GM19455 (cell line): ENCODE results near the gene CELF2.
"Not testable (repeated sequence)": the region's sequence is repeated elsewhere in the genome, so short reads cannot be mapped to it uniquely, and the experiment has no call there.

ENCODE experiments used
- ATAC-seq: cut with Tn5 transposase; IDR thresholded peaks from one replicate; pipeline ENCODE4 v1.9.1; 2021; ENCODE audit not compliant: unreplicated experiment

CELF2 gene

DNA sequence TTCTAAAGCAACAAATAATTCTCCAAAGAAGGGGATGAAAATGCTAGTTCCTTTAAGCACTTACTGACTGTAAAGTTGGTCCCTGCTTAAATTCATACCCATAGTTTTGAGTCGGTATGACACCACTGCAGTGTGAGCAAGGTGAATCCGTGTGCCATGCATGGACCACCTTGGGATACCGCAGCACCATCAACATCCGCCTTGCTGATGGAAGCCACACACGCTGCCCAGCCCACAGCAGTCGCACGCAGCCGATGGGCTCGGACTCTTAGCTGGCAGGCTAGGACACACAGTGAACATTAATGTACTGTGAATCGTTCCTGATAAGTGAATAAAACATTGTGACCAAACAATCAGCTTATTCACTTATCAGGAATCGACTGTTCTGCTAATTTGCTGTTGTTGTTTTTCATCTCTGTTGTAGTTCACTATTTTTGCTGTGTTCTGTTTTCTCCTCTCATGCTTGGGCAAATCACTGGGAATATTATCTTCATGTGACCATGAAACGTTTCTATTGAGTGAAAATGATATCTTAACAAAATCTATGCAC is 318.3 kb downstream of the CELF2 start:
- no peak for ATAC-seq

GRCh38 chr10:11336722-11337162 is 319.1 kb downstream of the CELF2 start:
- ATAC-seq, result no peak

- no peak for ATAC-seq
These were observed 319.8 kb downstream of the CELF2 start for GRCh38 chr10:11337516-11337915.

DNA sequence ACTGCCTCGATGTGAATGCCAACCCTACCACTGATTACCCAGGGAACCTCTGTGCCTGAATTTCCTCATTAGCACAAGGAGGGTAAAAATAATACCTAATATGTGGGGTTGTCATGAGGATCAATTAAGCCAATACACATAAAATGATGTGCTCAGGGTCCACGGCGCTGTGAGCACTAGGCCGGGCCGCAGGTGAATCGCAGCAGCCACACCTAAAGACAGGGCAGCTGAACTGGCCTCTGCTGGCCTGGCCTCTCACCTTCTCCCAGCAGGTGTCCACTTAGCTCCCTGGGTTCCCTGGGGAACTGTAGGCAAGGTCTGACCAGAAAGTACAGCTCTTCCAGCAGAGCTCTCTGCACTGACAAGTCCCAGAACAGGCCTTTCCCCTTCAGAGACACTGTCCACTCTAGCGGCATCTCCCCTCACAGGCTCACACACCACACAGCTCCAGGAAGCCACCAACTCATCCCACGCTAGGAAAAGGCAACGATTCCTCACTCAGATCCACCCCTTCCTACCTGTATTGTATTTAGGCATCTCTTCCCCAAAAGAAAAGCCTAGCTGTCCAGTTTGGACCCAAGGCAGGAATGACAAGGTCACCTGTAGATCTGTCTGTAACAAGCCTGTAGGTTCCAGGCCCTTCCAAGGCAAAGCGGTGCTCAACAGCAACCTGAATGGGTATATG is 320.6 kb downstream of the CELF2 start:
- ATAC-seq, result no peak

DNA sequence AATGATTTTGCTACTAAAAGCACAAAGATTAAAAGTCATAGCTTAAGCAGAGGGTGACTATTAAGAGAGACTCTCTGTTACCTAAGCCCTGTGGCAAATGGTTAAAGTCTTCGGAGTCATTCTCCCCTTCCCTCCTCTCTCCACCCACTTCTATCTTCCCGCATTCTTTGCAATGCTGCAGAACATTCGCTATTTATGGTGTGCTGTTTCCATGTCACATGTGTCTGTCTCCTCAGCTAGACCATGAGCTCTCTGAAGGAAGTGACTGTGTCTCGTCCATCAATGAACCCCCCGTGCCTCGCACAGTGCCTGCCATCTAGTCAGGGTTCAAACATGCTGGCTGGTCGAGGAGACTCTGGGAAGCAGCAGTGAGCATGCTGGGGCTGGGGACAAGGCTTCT is 321.3 kb downstream of the CELF2 start:
- ATAC-seq, result no peak

- no peak for ATAC-seq
These were observed 322.0 kb downstream of the CELF2 start for GRCh38 chr10:11339660-11340059.

GRCh38 chr10:11341283-11341960 is 323.8 kb downstream of the CELF2 start:
- ATAC-seq, result no peak

DNA sequence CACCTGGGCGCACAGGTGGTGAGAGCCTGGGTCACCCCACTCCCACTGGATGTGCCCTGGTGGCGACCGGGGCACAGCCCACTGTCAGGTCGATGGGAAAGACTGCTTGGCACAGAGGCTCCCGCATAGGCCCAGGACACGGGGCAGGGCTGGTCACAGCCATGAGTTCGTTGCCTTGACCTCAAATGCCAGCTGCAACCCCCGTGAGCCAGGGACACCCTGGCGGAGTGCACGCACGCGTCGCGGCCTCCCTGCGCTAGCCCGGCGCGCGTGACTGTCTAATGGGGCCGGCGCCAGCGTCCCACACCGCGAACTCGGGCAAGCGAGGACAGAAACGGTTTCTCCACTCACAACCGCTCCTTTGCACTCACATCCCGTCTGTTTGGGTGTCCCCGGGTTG is 326.4 kb downstream of the CELF2 start:
- no peak for ATAC-seq

GRCh38 chr10:11344550-11344949 is 326.9 kb downstream of the CELF2 start:
- no peak for ATAC-seq

DNA sequence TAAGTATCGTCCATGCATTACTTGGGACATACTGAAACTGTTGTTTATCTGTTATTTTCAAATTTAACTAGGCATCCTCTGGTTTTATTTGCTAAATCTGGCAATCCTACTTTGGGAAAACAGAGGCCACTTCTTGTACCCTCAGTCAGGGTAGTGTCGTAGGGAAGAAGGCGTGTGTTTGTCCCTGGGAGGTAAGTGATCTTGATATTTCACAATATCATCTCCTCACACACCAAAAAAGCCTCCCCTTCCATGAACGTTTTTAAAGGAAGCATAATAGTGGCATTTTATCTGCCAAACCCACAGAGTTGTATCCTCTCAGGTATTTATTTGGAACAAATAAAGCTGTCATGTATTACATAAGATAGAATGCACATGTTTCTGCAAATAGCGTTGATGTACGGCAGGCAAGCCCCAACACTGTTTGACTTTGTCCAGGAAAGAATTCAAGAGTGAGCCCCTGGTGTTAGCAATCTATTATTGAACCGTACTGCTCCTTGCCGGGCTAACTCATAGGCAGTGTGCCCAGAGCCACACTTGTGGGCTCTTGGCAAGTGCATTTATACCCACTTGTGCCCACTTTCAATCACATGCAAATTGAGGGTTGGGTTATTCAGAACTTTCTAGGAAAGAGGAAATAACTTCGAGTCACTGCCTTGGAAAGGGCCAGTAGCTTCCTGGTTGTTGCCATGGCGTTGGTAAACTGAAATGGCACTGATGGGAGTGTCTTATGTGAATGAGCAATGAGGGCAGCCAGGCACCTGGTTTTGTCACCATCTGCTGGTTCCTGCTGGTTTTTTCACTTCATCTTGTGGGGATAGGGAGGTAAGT is 327.8 kb downstream of the CELF2 start:
- no peak for ATAC-seq

- ATAC-seq, result not testable (repeated sequence)
These were observed 329.9 kb downstream of the CELF2 start for GRCh38 chr10:11347580-11347979.

DNA sequence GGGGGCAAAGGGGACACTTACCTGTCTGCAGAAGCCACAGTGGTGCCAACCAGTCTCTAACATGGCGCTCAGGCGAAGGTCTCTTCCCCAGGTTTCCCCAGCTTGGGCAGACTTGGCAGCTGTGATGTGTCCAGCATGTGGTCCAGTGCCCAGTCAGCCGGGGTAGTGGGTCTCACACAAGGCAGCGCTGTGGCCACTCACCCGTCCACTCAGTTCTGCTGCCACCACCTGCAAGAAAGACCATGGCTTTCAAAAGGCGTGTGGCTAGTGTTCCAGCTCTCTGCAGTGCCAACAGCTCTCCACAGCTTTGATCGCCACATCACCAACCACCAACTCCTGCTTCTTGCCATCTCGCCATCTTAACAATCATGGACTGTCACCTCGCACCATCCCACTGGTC is 334.1 kb downstream of the CELF2 start:
- no peak for ATAC-seq

DNA sequence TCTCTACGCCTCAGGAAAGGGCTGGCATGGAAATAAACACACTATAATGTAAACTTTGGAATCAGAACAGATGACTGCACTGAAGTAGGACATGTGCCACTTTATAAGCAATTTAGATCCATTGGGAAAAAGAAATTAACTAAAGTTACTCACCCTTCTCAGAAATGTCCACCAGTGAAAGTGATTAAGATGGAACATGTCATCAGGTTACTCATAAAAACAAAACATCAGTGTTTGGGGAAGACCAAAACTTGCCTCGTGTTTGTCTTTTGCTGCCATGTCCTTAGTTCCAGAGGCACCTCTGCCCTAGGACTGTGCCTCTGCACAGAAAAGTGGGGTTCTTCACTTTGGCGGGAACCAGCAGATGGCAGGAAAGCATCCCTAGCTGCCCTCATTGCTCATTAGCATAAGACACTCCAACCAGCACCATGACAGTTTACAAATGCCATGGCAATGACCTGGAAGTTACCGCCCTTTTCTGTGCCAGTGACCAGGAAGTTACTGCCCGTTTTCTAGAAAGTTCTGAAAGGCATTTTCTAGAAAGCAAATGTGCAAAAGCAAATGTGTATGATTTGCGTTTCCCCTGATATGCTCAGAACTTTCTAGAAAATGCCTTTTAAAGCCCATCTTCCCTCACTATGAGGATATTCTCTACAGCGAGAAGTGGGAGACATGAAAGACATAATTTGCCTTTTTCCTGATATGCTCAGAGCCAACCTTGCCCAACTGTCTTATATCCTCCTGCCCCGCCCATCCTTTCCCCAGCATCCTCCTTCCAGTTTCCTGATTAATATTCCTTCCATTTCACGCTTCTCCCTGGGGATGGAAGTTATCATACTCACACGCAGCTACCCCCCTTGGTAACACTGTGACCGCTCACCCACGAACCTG is 335.6 kb downstream of the CELF2 start:
- no peak for ATAC-seq

DNA sequence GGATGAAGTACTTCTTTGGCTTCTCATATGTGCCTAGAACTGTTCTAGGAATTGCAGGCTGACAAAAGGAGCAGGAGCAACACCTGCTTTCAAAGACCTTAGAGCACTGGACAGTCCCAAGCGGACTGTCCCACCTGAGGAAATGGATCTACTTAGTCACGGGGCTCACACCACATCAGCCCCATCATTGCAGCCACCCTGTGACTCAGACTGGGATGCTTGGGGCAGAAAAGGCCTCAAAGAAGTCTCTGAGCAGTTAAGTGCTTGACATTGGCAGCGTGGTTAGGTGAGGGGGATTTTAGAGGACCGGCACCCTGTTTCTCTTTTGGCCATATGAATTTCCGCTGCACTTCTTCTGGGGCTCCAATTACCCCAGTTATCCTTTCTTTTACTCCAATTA is 337.2 kb downstream of the CELF2 start:
- no peak for ATAC-seq

DNA sequence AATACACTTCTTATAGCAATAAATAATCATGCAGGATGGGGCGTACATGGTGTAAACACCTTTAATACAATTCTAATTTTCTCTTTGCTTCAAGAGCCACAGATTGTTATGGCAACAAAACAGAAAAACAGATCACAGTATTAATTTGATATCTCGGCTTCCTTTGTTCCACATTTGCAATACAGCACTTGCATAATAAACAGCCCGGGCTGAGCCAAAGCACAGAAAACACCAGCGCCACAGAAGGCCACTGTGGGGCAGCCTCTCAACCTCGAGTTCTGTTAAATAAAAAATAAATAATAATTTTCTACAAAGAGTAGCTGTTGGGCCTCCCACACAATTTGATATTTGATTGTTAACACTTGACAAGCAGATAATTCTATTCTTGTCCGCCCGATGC is 337.9 kb downstream of the CELF2 start:
- ATAC-seq, result no peak

DNA sequence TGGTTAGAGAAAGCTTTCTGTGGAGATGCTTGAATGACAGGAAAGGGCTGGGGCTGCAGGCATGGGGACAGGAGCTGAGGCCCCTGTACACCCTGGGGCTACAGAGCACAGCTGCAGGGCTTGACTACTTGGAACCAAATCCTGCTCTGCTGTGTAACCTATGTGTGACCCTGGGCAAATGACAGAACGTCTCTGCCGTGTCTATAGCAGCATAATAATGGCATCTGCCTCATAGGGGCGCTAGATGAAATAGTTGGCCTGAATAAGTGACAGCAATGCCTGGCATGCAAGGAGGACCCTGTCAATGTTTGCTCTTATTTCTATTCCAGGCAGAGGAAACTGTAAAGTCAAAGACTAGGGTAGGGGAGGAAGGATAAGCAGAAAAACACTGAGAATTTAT is 339.8 kb downstream of the CELF2 start:
- no peak for ATAC-seq

DNA sequence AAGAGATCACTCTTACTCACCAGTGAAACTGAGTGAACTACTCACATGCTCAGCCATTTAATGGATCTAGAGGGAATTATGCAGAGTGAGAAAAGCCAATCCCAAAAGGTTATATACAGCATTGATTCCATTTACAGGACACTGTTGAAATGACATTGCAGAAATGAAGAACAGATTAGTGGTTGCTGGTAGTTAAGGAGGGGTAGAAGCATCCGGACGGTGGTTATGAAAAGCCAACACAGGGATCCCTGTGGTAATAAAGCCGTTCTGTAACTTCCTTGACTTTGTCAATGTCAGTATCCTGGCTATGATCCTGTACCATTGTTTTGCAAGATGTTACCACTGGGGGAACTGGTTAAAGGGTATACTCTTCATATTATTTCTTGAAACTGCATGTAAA is 340.3 kb downstream of the CELF2 start:
- ATAC-seq, result no peak

DNA sequence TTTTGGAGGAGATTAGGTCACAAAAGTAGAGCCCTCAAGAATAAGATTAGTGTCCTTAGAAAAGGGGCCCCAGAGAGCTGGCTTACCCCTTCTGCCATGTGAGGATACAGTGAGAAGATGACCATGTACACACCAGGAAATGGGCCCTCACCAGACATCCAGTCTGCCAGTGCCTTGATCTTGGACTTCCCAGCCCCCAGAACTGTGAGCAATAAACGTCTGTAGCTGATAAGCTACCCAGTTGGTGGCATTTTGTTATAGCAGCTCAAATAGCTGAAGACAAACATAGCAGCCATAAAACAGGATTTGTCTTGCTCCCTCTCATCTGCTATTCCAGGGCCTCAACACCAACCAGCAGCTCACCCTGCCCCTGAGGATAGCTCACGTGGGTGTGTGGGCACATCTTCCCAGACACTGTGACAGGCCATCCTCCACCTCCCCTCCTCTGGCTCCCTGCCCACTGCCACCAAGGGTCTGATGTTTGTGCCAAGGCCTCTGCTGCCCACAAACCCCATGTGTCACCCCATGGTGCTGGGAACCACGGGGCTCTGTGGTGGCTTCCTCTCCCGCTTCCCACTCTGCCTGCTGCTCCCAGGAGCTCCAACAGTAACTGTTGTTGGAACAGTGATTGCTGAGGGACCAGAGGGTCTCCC is 341.4 kb downstream of the CELF2 start:
- ATAC-seq, result no peak

- ATAC-seq, result no peak
These were observed 342.2 kb downstream of the CELF2 start for GRCh38 chr10:11359869-11360268.

GRCh38 chr10:11363497-11363896 is 345.8 kb downstream of the CELF2 start:
- ATAC-seq, result no peak
